Measurements from ENCODE around the gene HPD.

- TF ChIP-seq CTCF (conservative IDR thresholded peaks at IDR 0.05; ENCODE audit: low read depth, low read length) (no peak), EZH2 (IDR thresholded peaks at IDR 0.05; ENCODE audit: low read length, unreplicated experiment) (no peak), EZH2phosphoT487 (IDR thresholded peaks at IDR 0.05; ENCODE audit: borderline replicate concordance, low read length) (no peak)
Measured at GRCh38 chr12:121903202-121903601, 44.5 kb upstream of the HPD start.
